HG03558 (cell line): ENCODE measurements around the gene ATOH8.
"Not testable (repeated sequence)": the region's sequence is repeated elsewhere in the genome, so short reads cannot be mapped to it uniquely, and the experiment has no call there.

ENCODE experiments used
- ATAC-seq: cut with Tn5 transposase; IDR thresholded peaks from one replicate; pipeline ENCODE4 v1.9.1; 2021; ENCODE audit warnings: moderate number of reproducible peaks; ENCODE audit not compliant: unreplicated experiment; ENCODE audit errors: extremely low read depth

Gene ATOH8

GRCh38 chr2:85813211-85813981, 59.6 kb downstream of the ATOH8 start:
- no peak for ATAC-seq

DNA sequence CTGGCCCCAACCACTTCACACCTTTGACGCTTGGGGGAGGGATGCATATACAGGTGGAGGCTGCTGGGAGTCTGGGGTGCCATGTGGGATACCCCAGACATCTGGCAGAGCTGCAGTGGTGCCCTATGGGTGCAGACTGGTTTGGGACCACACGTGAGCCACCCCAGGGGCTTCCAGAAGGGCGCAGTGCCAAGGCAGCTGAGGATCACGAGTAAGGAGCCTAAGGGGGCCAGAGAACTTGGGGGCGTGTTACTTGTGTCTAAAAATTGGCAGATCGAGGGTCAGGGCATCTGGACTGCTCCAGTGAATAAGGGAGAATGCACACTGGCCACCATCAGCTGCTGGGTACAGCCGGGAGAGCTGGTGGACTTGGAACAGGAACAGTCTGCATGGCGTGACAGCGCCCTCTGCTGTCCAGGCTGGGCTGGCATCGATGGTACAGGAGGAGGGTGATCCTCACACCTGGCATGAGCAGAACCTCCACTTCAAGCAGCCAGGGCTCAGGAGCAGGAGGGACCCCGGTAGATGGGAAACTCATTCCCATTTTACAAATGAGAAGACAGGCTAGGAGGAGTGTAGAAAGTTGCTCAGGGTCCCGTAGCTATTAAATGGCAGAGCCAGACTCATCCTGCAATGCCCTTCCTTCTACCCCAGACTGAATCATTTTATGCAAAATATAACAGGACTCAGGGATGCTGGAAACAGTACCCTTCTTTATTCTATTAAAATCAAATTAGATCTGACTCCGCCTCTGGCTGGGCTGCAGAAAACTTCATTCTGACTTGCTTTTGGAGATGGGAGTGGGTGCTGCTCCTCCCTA, 60.4 kb downstream of the ATOH8 start:
- ATAC-seq, result no peak

- no peak for ATAC-seq
Measured at GRCh38 chr2:85814802-85815550, 61.2 kb downstream of the ATOH8 start.

DNA sequence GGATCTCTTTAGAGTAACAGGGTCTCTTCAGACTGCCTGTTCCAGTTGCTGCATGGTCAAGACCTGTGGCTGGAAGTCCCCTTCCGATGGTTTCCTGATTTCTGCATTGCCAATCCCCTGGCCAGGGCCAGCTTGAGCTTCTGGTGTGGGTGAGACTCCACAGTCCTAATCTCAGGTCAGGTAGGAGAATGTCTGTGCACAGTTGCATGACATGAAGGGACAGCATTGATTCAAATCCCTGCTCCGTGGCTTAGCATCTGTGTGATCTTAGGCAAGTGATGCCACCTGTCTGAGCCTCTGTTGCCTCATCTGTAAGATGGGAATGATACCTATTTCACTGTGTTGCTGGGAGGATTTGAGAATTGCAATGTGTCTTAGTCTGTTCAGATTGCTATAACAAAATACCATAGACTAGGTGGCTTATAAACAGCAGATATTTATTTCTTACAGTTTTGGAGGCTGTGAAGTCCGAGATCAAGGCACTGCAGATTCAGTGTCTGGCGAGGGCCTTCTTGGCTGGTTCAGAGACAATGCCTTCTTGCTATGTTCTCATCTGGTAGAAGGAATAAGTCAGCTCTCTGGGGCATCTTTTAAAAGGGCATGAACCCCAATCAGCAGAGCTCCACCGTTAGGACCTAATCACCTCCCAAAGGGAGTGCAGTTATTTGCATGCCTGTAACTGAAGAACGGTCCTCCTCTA, 66.2 kb downstream of the ATOH8 start:
- no peak for ATAC-seq

DNA sequence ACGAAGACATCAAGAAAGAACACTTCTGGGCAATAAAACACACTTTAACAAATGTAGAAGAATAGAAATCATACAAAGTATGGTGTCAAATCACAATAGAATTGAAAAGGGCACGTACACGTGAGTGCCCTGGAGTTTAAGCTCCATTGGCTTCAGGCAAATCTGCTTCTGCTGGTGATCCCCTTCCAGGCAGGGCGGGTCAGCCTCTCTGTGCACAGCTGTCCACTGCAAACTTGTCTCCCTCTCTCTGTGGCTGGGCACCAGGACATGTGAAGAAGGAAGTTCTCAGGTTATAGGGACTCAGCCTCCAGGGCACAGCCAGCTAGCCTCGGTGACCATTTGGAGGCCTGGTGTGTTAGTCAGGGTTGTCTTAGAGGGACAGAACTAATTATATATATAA, 69.0 kb downstream of the ATOH8 start:
- no peak for ATAC-seq

- no peak for ATAC-seq
Measured at GRCh38 chr2:85823951-85824350, 70.2 kb downstream of the ATOH8 start.

DNA sequence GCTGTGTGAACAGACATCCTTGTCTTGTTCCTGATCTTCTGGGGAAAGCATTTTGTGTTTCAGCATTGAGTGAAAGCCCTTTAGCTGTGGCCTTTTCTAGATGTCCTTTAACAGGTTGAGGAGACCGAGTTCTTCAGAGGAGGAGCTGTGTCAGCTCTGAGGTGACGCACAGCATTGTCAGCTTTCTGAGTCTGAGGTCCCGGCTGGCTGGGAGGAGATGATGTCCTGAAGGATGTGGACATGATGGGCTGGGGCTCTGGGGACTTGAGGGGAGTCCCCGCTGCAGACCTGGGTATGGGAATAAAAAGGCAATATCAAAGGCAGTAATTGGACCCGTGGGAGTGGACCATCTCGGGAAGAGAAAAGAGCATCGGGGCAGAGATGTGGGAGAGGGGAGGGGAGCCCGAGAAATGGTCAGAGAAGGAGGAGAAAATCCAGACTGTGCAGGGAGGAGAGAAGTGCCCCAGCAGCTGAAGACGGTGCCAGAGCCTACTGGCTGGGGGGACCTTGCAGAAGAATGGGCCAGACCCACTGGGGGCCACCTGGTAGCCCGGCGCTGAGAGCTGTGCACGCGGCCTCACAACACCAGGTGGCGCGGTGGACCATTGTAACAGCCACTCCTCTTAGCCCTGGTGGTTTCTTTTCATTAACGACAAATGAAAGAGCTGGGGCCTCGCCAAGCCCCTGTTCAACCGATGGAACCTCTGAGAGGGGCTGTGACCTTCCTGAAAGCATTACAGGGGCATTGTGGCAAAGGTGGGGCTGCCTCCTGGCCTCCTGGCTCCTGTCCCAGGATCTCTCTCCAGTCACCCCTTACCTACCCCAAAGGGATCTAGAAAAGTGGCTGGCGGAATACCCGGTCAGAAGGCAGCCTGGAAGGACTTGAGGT, 73.4 kb downstream of the ATOH8 start:
- no peak for ATAC-seq

DNA sequence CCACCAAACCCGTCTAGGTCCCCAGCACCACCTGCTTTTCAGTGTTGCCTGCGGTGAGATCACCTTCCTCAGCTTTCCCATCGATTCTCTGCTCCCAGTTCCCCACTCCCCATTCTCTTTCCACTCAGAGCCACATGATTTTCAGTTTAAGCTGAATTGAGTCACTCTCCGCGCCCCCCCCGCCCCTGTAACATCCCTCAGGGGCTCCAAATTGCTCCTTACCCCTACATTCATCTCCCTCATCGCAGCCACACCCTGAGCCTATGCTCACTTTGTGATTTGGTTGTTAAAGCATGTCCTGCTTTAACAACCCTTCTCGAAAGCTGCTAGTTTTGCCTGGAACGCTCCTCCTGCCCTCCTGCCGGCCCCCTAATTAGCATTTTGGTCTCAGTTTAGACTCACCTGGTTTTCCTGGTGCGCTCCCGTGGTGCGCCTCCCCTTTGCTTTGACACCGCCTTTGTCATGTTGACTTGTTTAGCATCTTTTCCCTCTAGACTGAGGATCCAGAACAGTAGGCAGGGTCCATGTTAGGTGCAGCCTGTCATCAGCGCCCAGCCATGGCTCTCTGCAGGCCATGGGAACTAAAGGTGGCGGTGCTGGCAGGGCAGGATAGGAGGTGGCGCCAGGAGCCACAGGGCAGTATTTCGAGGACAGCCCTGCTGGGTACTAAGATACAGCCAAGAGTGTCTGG, 74.2 kb downstream of the ATOH8 start:
- ATAC-seq, result no peak

DNA sequence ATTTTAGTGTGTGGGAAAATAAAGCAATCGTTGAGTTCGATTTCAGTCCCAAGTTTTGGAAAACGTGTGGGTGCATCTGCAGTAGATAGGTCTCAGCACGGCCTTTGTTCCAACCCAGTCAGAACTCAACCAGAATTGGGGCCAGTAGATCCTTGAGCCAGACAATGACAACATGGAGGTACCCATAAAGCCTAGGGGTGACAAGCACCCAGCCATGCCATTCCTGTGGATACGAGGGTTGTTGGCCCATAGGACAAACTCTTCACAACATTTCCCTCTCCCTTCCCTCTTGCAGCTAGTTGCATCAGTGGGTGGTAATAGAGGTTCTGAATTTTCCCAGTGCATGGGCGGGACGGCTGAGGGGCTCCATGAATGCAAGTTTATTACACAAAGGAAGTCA, 74.9 kb downstream of the ATOH8 start:
- ATAC-seq, result no peak

DNA sequence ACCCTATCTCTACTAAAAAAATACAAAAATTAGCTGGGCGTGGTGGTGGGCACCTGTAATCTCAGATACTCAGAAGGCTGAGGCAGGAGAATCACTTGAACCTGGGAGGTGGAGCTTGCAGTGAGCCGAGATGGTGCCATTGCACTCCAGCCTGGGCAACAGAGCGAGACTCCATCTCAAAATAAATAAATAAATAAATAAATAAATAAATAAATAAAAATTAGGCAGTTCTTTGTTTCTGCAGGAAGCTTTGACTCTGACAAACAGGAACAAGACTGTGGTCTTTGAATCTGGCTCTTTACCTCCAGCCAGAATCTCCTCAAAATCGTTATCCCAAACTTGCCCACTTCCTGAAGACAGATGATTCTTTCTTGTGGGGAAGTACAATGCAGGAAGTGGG, 75.6 kb downstream of the ATOH8 start:
- not testable (repeated sequence) for ATAC-seq

DNA sequence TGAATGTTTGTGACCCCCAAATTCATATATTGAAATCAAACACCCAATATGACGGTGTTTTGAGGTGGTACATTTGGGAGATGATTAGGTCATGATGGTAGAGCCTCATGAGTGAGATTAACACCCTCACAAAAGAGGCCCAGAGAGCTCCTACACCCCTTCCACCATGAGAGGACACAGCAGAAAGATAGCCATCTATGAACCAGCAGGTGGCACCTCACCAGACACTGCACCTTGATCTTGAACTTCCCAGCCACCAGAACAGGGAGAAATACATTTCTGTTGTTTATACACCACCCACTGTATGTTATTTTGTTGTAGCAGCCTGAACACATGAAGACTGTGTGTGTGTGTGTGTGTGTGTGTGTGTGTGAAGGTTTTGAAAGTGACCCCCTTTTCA, 76.9 kb downstream of the ATOH8 start:
- no peak for ATAC-seq

GRCh38 chr2:85831735-85832134, 77.9 kb downstream of the ATOH8 start:
- no peak for ATAC-seq

DNA sequence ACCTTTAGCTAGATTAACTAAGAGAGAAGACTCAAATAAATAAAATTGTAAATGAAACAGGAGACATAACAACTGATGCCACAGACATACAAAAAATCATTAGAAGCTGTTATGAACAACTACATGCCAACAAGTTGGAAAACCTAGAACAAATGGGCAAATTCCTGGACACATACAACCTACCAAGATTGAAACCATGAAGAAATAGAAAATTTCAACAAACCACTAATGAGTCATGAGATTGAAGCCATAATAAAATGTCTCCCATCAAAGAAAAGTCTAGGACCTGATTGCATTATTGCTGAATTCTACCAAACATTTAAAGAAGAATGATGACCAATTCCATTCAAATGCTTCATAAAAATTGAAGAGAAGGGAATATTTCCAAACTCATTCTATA, 80.7 kb downstream of the ATOH8 start:
- ATAC-seq, result no peak
